ENCODE results near the gene SHD. TPM values are rescaled to one million over a fixed set of nuclear protein-coding genes. Genes with fewer than 3 reads are reported as not detected.

SHD gene
- total and polyA plus RNA-seq, 2 of the 8 experiments (the other 6 are each of a cell fraction or from before 2014, with no cell fraction given) = 5.8 to 10.7 TPM

GRCh38 chr19:4322942-4323665 is 44.0 kb downstream of the SHD start:
- ChIA-PET CTCF (ENCODE audit: partially characterized antibody) (interaction anchor here (0.6 to 8.2 kb wide), 12 partner anchors 9 to 266 kb away, joined by 3 to 71 read pairs (median 4); partner anchors contain the start of gene STAP2), POLR2A (ENCODE audit: partially characterized antibody) (interaction anchor here (0.6 to 7.4 kb wide), 11 partner anchors 9 to 560 kb away, joined by 3 to 86 read pairs (median 3); partner anchors contain the start of genes FSD1 and MPND)
- Histone ChIP-seq H3K9me3 (ENCODE audit: insufficient read depth in 2 of 2, low read depth in 1 of 2, low read length in 1 of 2) (peaks cover 0 to 4% of the 10 kb centered on the region in 2 experiments; a peak in 2 of 4 replicates), H2AFZ (ENCODE audit: low read length) (no peak overlapping the region), H4K20me1 (replicated peaks in 1 of 2; ENCODE audit: control insufficient read depth in 1 of 2, insufficient read depth in 2 of 2, low read length in 2 of 2) (peaks cover 4 to 11% of the 10 kb centered on the region in 2 experiments), H3K4me3 (ENCODE audit: extremely low read depth in 1 of 4, insufficient read depth in 2 of 4, low read depth in 3 of 4, low read length in 4 of 4) (no peak overlapping the region), H3K4me2 (ENCODE audit: insufficient read depth in 1 of 2, low read depth in 2 of 2, low read length in 2 of 2) (no peak overlapping the region), H2BK5ac (ENCODE audit: low read depth, low read length) (no peak overlapping the region), H3K18ac (ENCODE audit: extremely low read depth, low read length) (no peak overlapping the region), H3K14ac (ENCODE audit: insufficient read length) (no peak overlapping the region), H3K23me2 (ENCODE audit: low read depth, low read length) (peaks cover 12% of the 10 kb centered on the region; the same call in 1 of the 2 replicates), H3K79me2 (ENCODE audit: control insufficient read depth in 1 of 2, insufficient read depth in 2 of 2, low read length in 2 of 2) (no peaks in the 10 kb centered on the region), H2BK120ac (replicated peaks; ENCODE audit: low read depth, low read length) (no peak overlapping the region), H3K36me3 (ENCODE audit: control insufficient read depth in 2 of 4, insufficient read depth in 4 of 4, low read length in 3 of 4) (peaks cover under 1 to 27% (median 5%) of the 10 kb centered on the region in 4 experiments; a peak in 7 of 8 replicates), H2AK5ac (ENCODE audit: low read depth, low read length) (no peak overlapping the region), H4K8ac (ENCODE audit: extremely low read depth, insufficient read depth, low read length) (no peak overlapping the region; the same call in 1 of the 2 replicates), H2BK15ac (ENCODE audit: low read length) (no peak overlapping the region), H3K79me1 (ENCODE audit: low read depth, low read length) (no peaks in the 10 kb centered on the region), H3K9ac (replicated peaks in 1 of 4; ENCODE audit: extremely low read depth in 1 of 4, low read depth in 3 of 4, low read length in 3 of 4) (no peak overlapping the region), H4K91ac (replicated peaks; ENCODE audit: insufficient read length, low read length) (no peak overlapping the region), H3K27me3 (replicated peaks in 1 of 4; ENCODE audit: control insufficient read depth in 3 of 4, extremely low read depth in 1 of 4, insufficient read depth in 3 of 4, low read length in 3 of 4) (no peaks in the 10 kb centered on the region), H2BK20ac (ENCODE audit: low read length) (no peak overlapping the region), H3K56ac (replicated peaks; ENCODE audit: insufficient read length, low read depth, low read length) (no peak overlapping the region), H3K4ac (replicated peaks; ENCODE audit: insufficient read length, low read depth, low read length) (no peak overlapping the region), H4K5ac (ENCODE audit: insufficient read length, low read depth, low read length) (no peak overlapping the region), H2BK12ac (ENCODE audit: low read depth, low read length) (no peak overlapping the region), H3K4me1 (replicated peaks in 1 of 4; ENCODE audit: control insufficient read depth in 3 of 4, insufficient read depth in 4 of 4, low read length in 3 of 4) (peaks cover 0 to 4% (median 2%) of the 10 kb centered on the region in 4 experiments; a peak in 4 of 7 replicates), H3K23ac (ENCODE audit: insufficient read length) (no peak overlapping the region), H3K27ac (ENCODE audit: low read depth, low read length) (no peak overlapping the region)
- no peak for TF ChIP-seq CHD2 (IDR thresholded peaks at IDR 0.05; ENCODE audit: low read length)
- TF ChIP-seq POLR2AphosphoS5 (IDR thresholded peaks at IDR 0.05; ENCODE audit: low read depth, low read length) = 0 out of 2 replicates have a peak, but pooled peaks have one; percentile 11
- WGBS, 2 experiments (ENCODE audit: extremely low coverage in 1 of 2, insufficient coverage in 1 of 2, insufficient read length in 1 of 2, insufficient replicate concordance in 2 of 2, low coverage in 1 of 2, low lambda C conversion rate in 2 of 2, missing lambda C conversion rate in 1 of 2) = 92% methylated on average over 30 of the region's 37 CpGs; no CpG with 5 or more reads in 1 of the 2 experiments
- FAIRE-seq (no peak), DNase-seq (ENCODE audit: low read depth in 1 of 2, low spot score in 2 of 2) (no peak)
